Measurements from ENCODE around the gene EEPD1. TPM values are rescaled to one million over a fixed set of nuclear protein-coding genes. Genes with fewer than 3 reads are reported as not detected.
A peak's percentile ranks its signal among the peaks of the same experiment; 100 is the strongest.

EEPD1 gene
- total RNA-seq, 1 experiment from 2014 or later, result 5.0 TPM

- Histone ChIP-seq H3K4me2 (ENCODE audit: insufficient read depth, insufficient read length, low read length) (no peak overlapping the region), H2AFZ (ENCODE audit: low read length) (no peak overlapping the region), H2BK5ac (ENCODE audit: insufficient read length, low read length) (no peak overlapping the region), H3K4me1 (ENCODE audit: insufficient read depth, low read length) (no peaks in the 10 kb centered on the region), H2BK15ac (ENCODE audit: low read depth, low read length) (no peak overlapping the region), H4K8ac (replicated peaks; ENCODE audit: insufficient read length, low read depth, low read length) (no peak overlapping the region), H3K18ac (ENCODE audit: insufficient read length, low read depth, low read length) (no peak overlapping the region), H3K27me3 (ENCODE audit: insufficient read depth, low read length) (no peaks in the 10 kb centered on the region), H3K23ac (ENCODE audit: insufficient read length, low read depth, low read length) (no peak overlapping the region), H2BK12ac (ENCODE audit: insufficient read length, low read depth, low read length) (no peak overlapping the region), H4K5ac (ENCODE audit: insufficient read length, low read depth, low read length) (no peak overlapping the region), H3K9ac (ENCODE audit: extremely low read depth, insufficient read length, low read length) (no peak overlapping the region), H3K79me1 (ENCODE audit: insufficient read depth, low read depth, low read length, poor library complexity, severe bottlenecking) (no peaks in the 10 kb centered on the region), H3T11ph (ENCODE audit: low read length) (no peak overlapping the region), H3K9me3 (ENCODE audit: control insufficient read depth, low read depth, low read length) (no peaks in the 10 kb centered on the region), H4K91ac (ENCODE audit: insufficient read length, low read depth, low read length) (no peak overlapping the region), H3K56ac (ENCODE audit: insufficient read length, low read depth, low read length) (no peak overlapping the region), H2AK5ac (ENCODE audit: insufficient read length, low read length) (no peak overlapping the region), H3K27ac (ENCODE audit: insufficient read length, low read depth, low read length) (no peak overlapping the region), H3K14ac (ENCODE audit: insufficient read depth, low read length) (no peak overlapping the region), H4K20me1 (ENCODE audit: control insufficient read depth, insufficient read depth, insufficient read length) (no peaks in the 10 kb centered on the region), H2BK20ac (ENCODE audit: low read depth, low read length, poor library complexity, severe bottlenecking) (no peak overlapping the region), H3K79me2 (ENCODE audit: insufficient read depth, low read length) (no peaks in the 10 kb centered on the region), H2BK120ac (ENCODE audit: low read depth, low read length, poor library complexity, severe bottlenecking) (no peak overlapping the region), H3K4ac (ENCODE audit: low read depth, low read length) (no peak overlapping the region), H3K23me2 (ENCODE audit: insufficient read length, low read depth, low read length, poor library complexity, severe bottlenecking) (no peaks in the 10 kb centered on the region)
- Mint-ChIP-seq H3K4me3 (no peak overlapping the region), H3K27ac (peak overlapping the region in 1 of 3 experiments; percentile 6; a peak in 1 of 7 replicates), H3K9me3 (no peaks in the 10 kb centered on the region), H3K4me1 (no peaks in the 10 kb centered on the region; a peak in 1 of 4 replicates), H3K36me3 (ENCODE audit: insufficient read depth in 1 of 3, low read depth in 3 of 3) (no peaks in the 10 kb centered on the region), H3K27me3 (ENCODE audit: low read depth) (0 out of 2 replicates have a peak, but pooled peaks cover 3% of the 10 kb centered on the region)
- DNase-seq, result no peak
- WGBS (ENCODE audit: extremely low coverage, insufficient read length, low lambda C conversion rate), result no CpG with 5 or more reads among the region's 2 CpGs
- no peak for TF ChIP-seq CTCF (conservative IDR thresholded peaks at IDR 0.05)
Observed at GRCh38 chr7:36137754-36138153, 15.3 kb upstream of the EEPD1 start.

Data from H9 (cell line).